SKM-1 (cell line): ENCODE results near the gene RNF183.
"Not testable (repeated sequence)": the region's sequence is repeated elsewhere in the genome, so short reads cannot be mapped to it uniquely, and the experiment has no call there.

ENCODE experiments used
- DNase-seq: peaks from one replicate; lab custom pipeline; 2025; ENCODE audit not compliant: unreplicated experiment; lab: John Stamatoyannopoulos, UW

RNF183 gene

GRCh38 chr9:113317777-113318176 lies 14.6 kb upstream of the RNF183 start:
- DNase-seq, result no peak

- DNase-seq, result no peak
Measured at GRCh38 chr9:113316030-113316429, 12.9 kb upstream of the RNF183 start.

GRCh38 chr9:113315231-113315630 lies 12.1 kb upstream of the RNF183 start:
- DNase-seq, result no peak

GRCh38 chr9:113313261-113313660 lies 10.1 kb upstream of the RNF183 start:
- no peak for DNase-seq

GRCh38 chr9:113311961-113312360 lies 8.8 kb upstream of the RNF183 start:
- no peak for DNase-seq

GRCh38 chr9:113310538-113310937 lies 7.4 kb upstream of the RNF183 start:
- no peak for DNase-seq

GRCh38 chr9:113309204-113309813 lies 6.1 kb upstream of the RNF183 start:
- DNase-seq, result peak; percentile 3

- no peak for DNase-seq
Measured at GRCh38 chr9:113307396-113307975, 4.3 kb upstream of the RNF183 start.

GRCh38 chr9:113306566-113306965 lies 3.4 kb upstream of the RNF183 start:
- no peak for DNase-seq

GRCh38 chr9:113301548-113301947 lies 1.6 kb downstream of the RNF183 start:
- DNase-seq, result no peak

GRCh38 chr9:113299800-113300292 lies 3.3 kb downstream of the RNF183 start:
- peak; percentile 1 for DNase-seq

GRCh38 chr9:113298924-113299770 lies 4.0 kb downstream of the RNF183 start:
- no peak for DNase-seq

GRCh38 chr9:113298311-113298710 lies 4.9 kb downstream of the RNF183 start:
- DNase-seq, result no peak

- no peak for DNase-seq
Measured at GRCh38 chr9:113296796-113297558, 6.2 kb downstream of the RNF183 start.

GRCh38 chr9:113296247-113296646 lies 6.9 kb downstream of the RNF183 start:
- not testable (repeated sequence) for DNase-seq

- DNase-seq, result no peak
Measured at GRCh38 chr9:113293285-113293878, 9.8 kb downstream of the RNF183 start.

GRCh38 chr9:113290052-113290607 lies 13.0 kb downstream of the RNF183 start:
- no peak for DNase-seq

GRCh38 chr9:113289091-113289490 lies 14.1 kb downstream of the RNF183 start:
- DNase-seq, result no peak

- DNase-seq, result no peak
Measured at GRCh38 chr9:113281356-113281755, 21.8 kb downstream of the RNF183 start.

- DNase-seq, result no peak
Measured at GRCh38 chr9:113278840-113279239, 24.3 kb downstream of the RNF183 start.
